PC-3 (cell line): ENCODE measurements around the gene CORO6. TPM values are rescaled to one million over a fixed set of nuclear protein-coding genes. Genes with fewer than 3 reads are reported as not detected.

Experiments
- ATAC-seq: fragments of 200-7000 bp; cut with Tn5 transposase; 2 replicates; pipeline ENCODE4 v1.9.1; 2020; ENCODE audit warnings: mild to moderate bottlenecking, moderate library complexity
- BruUV-seq: library from RNA; stranded (reverse); fragments of 400-500 nt; replicated peaks from 2 replicates; lab custom pipeline; 2021; lab: Mats Ljungman, UMichigan
- CTCF ChIA-PET: fragments of 300-600 bp; sonication (Branson Sonifier 250); formaldehyde crosslinking; loops from one replicate; lab custom pipeline; 2022; ENCODE audit warnings: antibody characterized with exemption; lab: Charles Lee
- POLR2A ChIA-PET: fragments of 300-600 bp; sonication (Branson Sonifier 250); formaldehyde crosslinking; loops from one replicate; lab custom pipeline; 2022; ENCODE audit warnings: antibody characterized with exemption; ENCODE audit not compliant: unreplicated experiment; lab: Charles Lee
- DNase-seq: peaks from one replicate; pipeline ENCODE4 v3.0.0-alpha.2; 2015
- H2AFZ ChIP-seq: fragments of 300-600 bp; sonication (generic); 2 replicates; pipeline ENCODE4 v1.6.0; 2016; ENCODE audit warnings: antibody characterized with exemption, low read length
- H3F3A ChIP-seq: fragments of 300-600 bp; sonication (generic); one replicate; pipeline ENCODE4 v1.6.0; 2017; ENCODE audit warnings: antibody characterized with exemption, low read length, control low read depth, mild to moderate bottlenecking; ENCODE audit not compliant: unreplicated experiment
- H3K27ac ChIP-seq: fragments of 300-600 bp; sonication (generic); 2 replicates; pipeline ENCODE4 v1.5.1; 2016; ENCODE audit warnings: mild to moderate bottlenecking, low read length
- H3K27me3 ChIP-seq: fragments of 300-600 bp; sonication (generic); 2 replicates; pipeline ENCODE4 v1.6.1; 2016; ENCODE audit warnings: low read length, mixed read lengths
- H3K36me3 ChIP-seq: fragments of 300-600 bp; sonication (generic); 2 replicates; pipeline ENCODE4 v1.6.1; 2016; ENCODE audit warnings: low read depth, mixed run types, low read length, mixed read lengths
- H3K4me1 ChIP-seq: fragments of 300-600 bp; sonication (generic); 2 replicates; pipeline ENCODE4 v1.5.1; 2016; ENCODE audit warnings: low read length; ENCODE audit not compliant: insufficient read depth
- H3K4me2 ChIP-seq: fragments of 300-600 bp; sonication (generic); 2 replicates; pipeline ENCODE4 v1.6.0; 2016; ENCODE audit warnings: low read length
- H3K4me3 ChIP-seq: fragments of 300-600 bp; sonication (generic); 2 replicates; pipeline ENCODE4 v1.5.1; 2016; ENCODE audit warnings: mild to moderate bottlenecking, low read length, mixed read lengths
- H3K79me2 ChIP-seq: fragments of 300-600 bp; sonication (generic); 2 replicates; pipeline ENCODE4 v1.6.1; 2017; ENCODE audit warnings: low read length, mixed read lengths
- H3K9ac ChIP-seq: fragments of 300-600 bp; sonication (generic); 2 replicates; pipeline ENCODE4 v1.6.0; 2016; ENCODE audit warnings: mild to moderate bottlenecking, low read length
- H3K9me2 ChIP-seq: fragments of 300-600 bp; sonication (generic); replicated peaks from 2 replicates; pipeline ENCODE4 v1.6.1; 2016; ENCODE audit warnings: mixed run types, low read length, mixed read lengths
- H3K9me3 ChIP-seq: fragments of 300-600 bp; sonication (generic); 2 replicates; pipeline ENCODE4 v1.6.1; 2016; ENCODE audit warnings: low read length, mixed read lengths
- H4K20me1 ChIP-seq: fragments of 300-600 bp; sonication (generic); 2 replicates; pipeline ENCODE4 v1.6.1; 2016; ENCODE audit warnings: low read length, mixed read lengths
- CTCF ChIP-seq: fragments of 300-600 bp; sonication (generic); conservative IDR thresholded peaks from 2 replicates; pipeline ENCODE4 v1.5.1; 2017; ENCODE audit warnings: antibody characterized with exemption, low read depth, mild to moderate bottlenecking, low read length
- EZH2 ChIP-seq: fragments of 300-600 bp; sonication (generic); IDR thresholded peaks from one replicate; pipeline ENCODE4 v1.6.1; 2017; ENCODE audit warnings: antibody characterized with exemption, mild to moderate bottlenecking, low read length; ENCODE audit not compliant: unreplicated experiment
- EZH2phosphoT487 ChIP-seq: fragments of 300-600 bp; sonication (generic); IDR thresholded peaks from 2 replicates; pipeline ENCODE4 v1.6.1; 2018; ENCODE audit warnings: mild to moderate bottlenecking, antibody characterized with exemption, low read length, borderline replicate concordance
- intact Hi-C: fragments of 100-400 bp; cut with micrococcal nuclease; formaldehyde crosslinking; loops from 2 replicates; pipeline ENCODE4 v1.9.0; 2023
- total RNA-seq: library from RNA; depleted of rRNA; stranded (reverse); fragments of >200 nt; gene quantifications from 2 replicates; pipeline ENCODE4 v1.2.3, GENCODE V29; 2014

The CORO6 gene
- total RNA-seq, 1 experiment from 2014 or later, result 0.44 TPM

GRCh38 chr17:29586676-29587469 is 35.8 kb downstream of the CORO6 start:
- Histone ChIP-seq H3K4me2 (peak overlapping the region; percentile 99; the same call in 1 of the 2 replicates), H3K27ac (no peak overlapping the region), H3K9ac (no peak overlapping the region), H2AFZ (no peak overlapping the region), H3K36me3 (no peaks in the 10 kb centered on the region), H3K4me1 (peaks cover 22% of the 10 kb centered on the region), H3K9me3 (no peaks in the 10 kb centered on the region), H3K4me3 (no peak overlapping the region), H3F3A (no peaks in the 10 kb centered on the region), H3K9me2 (no peaks in the 10 kb centered on the region), H4K20me1 (no peaks in the 10 kb centered on the region), H3K79me2 (peaks cover 40% of the 10 kb centered on the region), H3K27me3 (no peaks in the 10 kb centered on the region)
- CTCF ChIA-PET, result no interaction called here
- TSS peak; percentile 24 for BruUV-seq
- POLR2A ChIA-PET, result no interaction called here
- DNase-seq, result no peak
- TF ChIP-seq EZH2phosphoT487 (no peak), EZH2 (no peak), CTCF (no peak)
- ATAC-seq, result no peak
- intact Hi-C loops, result no loop called here

- H3K27me3 ChIP-seq, result no peaks in the 10 kb centered on the region
- intact Hi-C loops, result no loop called here
- H3K79me2 ChIP-seq, result peaks cover 40% of the 10 kb centered on the region
- H3F3A ChIP-seq, result no peaks in the 10 kb centered on the region
- no peak overlapping the region for H3K4me3 ChIP-seq
- no peaks in the 10 kb centered on the region for H3K9me3 ChIP-seq
- H3K4me2 ChIP-seq, result no peak overlapping the region
- H3K36me3 ChIP-seq, result no peaks in the 10 kb centered on the region
- ChIA-PET POLR2A (no interaction called here), CTCF (no interaction called here)
- H3K27ac ChIP-seq, result no peak overlapping the region
- peaks cover 13% of the 10 kb centered on the region for H3K4me1 ChIP-seq
- DNase-seq (no peak), ATAC-seq (no peak)
- H2AFZ ChIP-seq, result no peak overlapping the region
- TF ChIP-seq CTCF (peak; percentile 34; the same call in 1 of the 2 replicates), EZH2 (no peak), EZH2phosphoT487 (no peak)
- H4K20me1 ChIP-seq, result no peaks in the 10 kb centered on the region
- no peak overlapping the region for H3K9ac ChIP-seq
- H3K9me2 ChIP-seq, result no peaks in the 10 kb centered on the region
- BruUV-seq, result no TSS peak
Observed at GRCh38 chr17:29585080-29585751, 37.5 kb downstream of the CORO6 start.
